HG03378 (cell line): ENCODE results near the gene PER2.
"Not testable (repeated sequence)": the region's sequence is repeated elsewhere in the genome, so short reads cannot be mapped to it uniquely, and the experiment has no call there.

ENCODE experiments used
- ATAC-seq: cut with Tn5 transposase; IDR thresholded peaks from one replicate; pipeline ENCODE4 v1.9.1; 2021; ENCODE audit warnings: mild to moderate bottlenecking, moderate library complexity; ENCODE audit not compliant: unreplicated experiment

The PER2 gene

DNA sequence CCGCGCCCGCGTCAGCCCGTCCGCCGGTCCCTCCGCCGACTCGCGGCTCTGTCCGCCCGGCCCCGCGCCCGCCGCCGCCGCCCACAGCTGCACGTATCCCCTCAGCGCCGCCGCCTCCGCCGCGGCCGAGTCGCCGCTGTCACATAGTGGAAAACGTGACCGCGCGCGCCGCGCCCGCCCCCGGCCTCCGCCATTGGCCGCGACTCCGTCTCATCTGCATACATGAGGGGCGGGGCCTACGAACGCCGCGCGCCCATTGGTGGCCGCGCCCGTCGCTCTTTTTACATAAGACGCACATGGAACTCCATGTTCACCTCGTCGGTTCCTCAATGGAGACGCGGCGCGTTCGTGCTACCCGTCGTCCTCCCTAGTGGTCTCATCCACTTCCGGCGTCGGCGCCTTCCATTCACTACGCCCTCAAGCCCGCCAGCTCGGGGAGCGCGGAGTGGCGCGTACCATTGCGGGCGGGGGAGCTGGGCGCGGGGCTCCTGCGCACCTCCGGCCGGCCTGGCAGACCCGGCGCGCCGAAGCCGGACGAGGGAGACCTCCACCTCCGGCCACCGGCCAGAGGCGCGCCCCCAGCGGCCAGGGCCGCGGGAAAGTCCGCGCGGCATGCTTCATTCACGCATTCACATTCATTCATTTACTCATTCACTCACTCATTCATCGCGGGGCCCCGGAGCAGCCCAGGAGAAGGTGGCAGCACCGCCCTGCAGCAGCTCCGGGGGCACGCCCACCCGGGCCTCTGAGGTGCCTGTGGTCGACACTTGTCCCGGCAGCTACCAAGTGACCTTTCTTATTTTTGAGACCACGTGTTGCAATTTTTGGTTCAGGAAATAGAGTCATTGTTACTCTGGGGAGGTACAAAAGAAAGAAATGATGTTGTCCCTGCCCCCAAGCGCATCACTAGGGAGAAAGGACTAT, 502 bp upstream of the PER2 start:
- ATAC-seq, result peak; percentile 89

DNA sequence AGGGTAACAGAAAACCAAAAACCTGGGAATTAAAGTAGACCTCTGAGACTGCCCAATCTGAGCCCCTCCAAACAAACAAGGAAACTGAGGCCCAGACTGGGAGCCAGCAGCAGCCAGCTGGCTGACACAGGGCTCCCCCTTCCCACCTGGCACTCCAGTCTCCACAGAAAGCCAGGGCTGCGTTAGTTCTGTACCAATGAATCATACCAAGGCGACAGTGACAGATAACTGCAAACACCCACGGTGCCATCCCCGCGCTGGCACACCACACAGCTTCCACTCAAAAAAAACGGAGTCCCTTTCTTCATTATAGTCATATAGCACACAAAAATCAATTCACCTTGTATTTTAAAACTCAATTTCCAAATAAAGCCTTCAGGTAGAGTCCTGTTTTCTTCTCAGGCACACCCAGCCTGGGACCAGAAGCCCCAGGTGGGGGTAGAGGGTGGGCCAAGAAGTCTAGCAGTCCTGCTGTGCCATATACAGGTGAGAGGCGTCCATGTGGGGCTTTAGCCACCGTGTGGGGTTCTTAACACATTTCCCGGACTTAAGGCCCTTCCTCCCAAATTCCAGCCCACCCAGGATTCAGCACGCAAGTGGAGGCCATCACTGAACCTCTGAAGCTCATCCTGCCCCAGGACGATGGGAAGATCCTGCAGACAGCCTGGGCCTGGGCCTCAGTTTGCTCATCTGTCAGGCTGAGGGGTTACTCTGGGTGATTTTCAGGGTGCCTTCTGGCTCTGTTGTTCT, 1.2 kb downstream of the PER2 start:
- ATAC-seq, result no peak

DNA sequence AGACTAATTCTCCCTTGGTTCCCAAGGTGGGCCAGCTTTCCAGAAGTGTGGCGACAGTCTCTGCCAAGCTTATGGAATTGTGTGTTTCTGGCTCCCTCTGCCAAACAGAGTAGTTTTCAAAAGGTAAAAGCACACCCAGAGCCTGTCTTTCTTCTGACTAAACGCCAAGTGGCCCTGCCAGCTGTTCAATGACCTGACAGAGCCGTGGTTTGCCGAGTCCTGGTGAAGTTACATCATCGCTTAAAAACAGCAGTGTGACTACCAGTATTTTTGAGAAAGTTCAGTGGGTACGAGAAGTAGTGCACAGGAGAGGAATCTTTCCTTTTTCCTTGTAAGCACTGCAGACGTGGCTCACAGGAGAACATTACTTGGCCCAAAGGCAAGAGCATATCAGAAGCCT, 1.9 kb downstream of the PER2 start:
- ATAC-seq, result no peak

DNA sequence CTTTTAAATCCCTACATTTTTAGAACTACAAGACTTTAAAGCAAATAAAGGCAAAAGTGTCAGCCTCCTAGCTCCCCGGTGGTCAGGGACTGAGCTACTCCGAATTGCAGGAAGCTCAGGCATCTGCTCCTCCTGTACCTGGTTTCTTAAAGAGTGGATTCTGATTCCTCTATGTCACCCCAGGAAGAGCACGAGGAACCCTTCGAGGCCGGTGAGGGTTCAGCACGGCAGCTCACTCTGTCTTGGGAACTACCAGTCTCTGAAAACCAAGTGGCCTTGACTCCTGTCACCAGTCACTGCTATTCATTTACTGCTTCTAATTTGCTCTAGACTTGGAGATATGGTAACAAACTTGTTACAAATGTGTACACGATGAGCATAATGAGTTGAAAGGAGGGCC, 2.3 kb downstream of the PER2 start:
- no peak for ATAC-seq

DNA sequence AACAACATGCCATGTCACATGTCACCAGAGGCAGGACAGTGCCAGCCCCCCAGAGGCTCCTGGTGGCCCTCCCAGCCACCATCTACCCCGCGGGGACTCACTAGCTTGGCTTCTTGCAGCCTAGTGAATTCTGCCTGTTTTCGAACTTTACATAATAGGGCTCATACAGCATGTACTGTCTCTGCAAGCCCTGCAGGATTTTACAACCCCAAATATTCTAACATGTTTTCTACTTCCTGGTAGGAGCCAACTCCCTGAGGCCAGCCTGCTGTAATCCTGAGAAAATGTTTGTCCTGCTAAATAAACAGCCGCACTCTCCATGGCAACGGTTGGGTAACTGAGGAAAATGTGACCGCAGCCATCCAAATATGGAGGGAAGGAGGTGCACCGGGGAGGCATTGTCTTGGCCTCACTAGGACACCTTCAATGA, 2.7 kb downstream of the PER2 start:
- ATAC-seq, result no peak

DNA sequence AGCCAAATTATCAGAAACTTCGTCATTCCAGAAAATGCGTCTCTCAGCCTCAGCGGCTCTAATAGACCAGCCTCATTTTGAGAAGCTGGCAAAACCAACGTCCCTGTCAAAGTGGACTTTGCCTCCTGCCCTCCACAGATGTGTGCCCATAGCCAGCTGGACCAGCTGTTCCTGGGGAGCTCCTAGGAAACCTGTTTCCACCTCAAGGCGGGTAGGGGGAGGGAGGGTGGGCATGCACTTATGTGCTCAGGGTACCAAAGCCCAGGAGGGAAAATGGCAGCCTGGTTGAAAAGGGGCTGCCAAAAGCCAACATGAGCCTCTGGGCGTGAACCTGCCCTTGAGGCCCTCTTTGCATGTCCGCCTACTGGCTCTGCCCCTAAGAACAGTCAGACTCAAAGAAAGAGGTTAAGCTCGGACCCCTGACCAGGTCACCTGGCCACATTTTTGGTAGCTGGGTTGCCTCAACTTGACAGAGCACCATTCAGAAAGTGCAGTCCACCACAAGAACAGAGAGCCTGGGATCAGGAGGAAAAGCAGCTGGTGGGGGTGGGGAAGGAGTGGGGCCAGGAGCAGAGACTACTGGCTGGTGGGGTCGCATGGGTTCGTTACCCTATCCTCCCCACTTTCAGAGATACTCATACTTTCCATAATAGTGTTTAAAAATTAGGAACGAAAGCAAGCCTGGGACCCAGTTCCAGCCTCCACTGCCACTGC, 3.5 kb downstream of the PER2 start:
- no peak for ATAC-seq

DNA sequence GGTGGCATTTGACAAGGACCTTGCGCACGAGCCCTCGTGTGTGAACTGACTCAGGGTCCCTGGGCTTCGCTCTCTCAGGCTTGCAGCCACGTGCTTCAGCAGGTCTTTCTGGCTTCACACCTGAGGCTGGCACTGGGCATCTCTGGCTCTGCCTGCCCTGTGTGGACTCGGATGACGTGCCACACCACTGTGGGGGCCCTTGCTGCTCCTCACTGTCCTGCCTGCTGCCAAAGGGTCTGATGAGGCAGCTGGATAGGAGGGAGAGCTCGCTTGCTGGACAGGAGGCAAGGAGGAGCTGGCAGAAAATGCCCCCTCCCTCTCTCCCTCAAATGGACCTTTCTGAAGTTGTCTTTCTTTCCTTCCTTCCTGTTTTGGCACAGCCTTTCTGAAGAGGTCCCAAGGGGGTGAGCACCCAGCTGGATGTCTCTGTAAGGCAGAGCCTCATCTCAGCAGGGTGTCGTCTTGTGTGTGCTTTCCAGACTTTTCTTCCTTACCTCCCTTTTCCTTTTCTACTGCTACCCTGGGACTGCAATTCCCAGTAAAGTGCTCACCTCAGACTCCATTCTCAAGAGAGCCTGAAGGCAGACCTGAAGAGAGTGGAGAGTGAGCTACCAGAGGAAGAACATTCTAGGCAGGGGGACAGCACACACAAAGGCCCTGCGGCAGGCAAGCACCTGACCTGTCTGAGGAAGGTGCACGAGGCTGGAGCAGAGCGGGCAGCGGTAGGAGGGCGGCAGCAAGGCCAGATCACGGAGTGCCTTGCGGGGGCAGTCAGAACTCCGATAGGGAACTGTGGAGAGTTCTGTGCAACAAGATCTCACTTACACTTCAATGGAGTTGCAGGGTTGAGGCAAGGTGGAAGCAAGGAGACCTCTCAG, 5.3 kb downstream of the PER2 start:
- ATAC-seq, result no peak

DNA sequence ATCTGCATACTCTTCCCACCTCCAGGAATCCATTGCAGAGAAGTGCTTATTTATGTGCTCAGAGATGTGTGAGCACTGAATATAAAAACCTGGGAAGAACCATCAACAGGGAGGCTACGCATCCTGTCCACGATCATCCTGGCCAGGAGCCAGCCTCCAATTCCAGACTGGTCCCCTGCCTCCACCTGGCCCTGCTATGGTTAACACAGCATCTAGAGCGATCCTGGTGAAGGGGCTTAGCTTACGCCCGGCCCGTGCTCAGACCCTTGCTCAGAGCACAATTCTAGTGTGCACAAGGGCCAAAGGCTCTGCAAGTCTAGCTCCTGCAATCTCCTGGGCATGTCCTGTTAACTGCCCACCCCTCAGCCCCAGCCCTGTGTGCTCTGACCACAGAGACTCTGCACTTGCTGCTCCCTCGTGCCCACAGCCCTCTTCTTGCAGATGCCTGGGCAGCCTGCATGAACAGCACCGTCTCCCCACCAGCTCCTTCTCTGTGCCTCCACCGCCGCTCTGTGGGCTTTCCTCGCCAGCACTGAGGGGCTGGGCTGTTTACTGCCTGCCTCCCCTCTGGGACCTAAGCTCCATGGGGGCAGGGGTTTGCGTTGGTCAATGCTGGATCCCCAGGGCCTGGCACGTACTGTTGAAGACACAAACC, 6.5 kb downstream of the PER2 start:
- ATAC-seq, result no peak

DNA sequence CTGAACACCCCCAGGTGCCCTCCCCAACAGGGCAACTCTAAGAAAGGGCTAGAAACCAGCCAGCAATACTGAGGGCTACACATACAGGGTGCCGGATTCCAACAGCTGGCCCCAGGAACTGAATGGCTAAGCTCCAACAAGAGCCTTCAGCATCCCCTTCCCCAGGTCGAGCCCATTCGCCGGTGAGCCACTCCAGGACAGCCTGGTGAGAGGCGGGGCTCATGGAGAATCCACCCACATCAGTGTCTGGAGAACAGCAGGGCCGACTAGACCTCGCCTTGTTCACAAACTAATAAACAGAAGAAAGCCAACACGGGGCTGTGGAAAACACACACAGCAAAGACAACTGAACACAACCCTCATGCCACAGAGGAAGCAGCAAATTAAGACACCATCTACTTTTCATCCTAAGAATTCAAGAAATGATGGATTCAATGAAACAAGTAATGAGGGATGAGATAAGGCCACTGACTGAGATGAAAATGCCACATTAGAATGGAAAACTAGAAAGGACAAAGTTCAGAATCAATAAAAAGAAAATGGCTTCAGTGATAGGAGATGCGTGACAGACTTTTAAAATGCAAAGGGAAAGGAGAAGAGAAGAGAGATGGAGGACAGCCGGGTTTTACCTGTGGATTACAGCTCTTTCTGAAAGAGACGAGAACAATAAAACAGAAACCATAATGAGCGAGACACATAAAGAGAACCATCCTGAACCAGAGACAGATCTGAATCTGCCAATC, 8.2 kb downstream of the PER2 start:
- ATAC-seq, result no peak

DNA sequence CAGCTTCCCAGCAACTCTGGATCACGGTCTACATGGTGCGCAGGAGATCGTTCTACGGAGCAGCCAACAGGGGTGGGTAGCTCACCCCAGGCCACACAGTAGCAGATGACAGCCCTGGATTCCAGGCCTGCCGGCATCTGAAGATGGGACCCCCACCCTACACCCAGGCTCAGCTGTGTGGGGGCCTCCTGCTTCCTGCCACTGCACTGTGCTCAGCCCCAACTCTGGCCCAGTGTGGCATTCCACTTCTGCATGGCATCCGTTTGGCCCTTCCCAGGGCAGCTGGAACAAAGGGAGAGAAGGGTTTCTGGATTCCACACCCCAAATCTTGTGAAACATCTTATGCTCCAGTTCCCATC, 9.1 kb downstream of the PER2 start:
- ATAC-seq, result no peak

DNA sequence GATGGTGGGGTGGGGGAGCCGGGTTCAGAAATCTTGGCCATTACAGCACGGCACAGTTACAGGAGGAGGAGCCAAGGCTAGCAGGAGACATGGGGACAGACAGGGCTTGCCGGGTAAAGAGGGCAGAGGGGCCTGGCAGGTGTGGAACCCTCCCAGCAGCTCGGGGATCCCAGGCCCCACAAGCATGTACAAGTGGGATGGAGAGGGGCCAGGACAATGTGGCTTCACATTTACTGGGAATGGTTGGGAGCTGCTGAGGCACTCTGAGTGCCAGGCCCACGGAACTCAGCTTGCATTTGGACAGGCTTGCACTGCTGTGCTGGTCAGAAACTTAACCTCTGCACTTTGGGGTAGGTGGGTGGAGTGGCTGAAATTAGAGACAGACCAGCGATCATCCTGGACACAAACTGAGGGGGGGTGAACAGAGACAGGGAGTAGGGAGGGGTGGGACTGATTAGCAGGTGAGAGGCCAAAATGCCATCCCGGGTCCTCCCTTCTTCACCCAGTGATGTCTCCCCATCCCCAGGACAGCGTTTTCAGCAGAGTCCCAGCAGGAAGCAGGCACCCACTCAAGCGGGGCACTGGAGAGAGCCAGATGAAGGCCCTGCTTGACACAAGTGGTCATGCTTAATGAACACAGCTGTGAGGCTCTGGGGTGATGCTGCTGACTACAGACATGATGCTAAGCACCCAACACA, 9.6 kb downstream of the PER2 start:
- ATAC-seq, result no peak

DNA sequence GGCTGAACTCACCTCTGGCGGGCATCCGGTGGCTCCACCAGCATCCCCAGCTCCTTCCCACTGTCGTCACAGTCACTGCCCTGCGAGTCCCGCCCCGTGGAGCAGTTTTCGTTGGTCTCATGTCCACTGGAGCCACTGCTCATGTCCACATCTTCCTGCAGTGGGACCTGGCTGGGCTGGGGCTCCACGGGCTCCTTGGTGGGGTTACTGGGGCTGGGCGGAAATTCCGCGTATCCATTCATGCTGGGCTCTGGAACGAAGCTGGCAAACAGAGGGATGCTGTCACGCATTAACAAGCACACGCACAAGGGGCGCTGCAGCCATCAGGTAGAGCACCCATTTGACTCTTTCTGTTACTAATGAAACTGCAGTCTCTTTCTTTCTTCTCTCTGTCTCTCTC, 10.7 kb downstream of the PER2 start:
- ATAC-seq, result no peak

DNA sequence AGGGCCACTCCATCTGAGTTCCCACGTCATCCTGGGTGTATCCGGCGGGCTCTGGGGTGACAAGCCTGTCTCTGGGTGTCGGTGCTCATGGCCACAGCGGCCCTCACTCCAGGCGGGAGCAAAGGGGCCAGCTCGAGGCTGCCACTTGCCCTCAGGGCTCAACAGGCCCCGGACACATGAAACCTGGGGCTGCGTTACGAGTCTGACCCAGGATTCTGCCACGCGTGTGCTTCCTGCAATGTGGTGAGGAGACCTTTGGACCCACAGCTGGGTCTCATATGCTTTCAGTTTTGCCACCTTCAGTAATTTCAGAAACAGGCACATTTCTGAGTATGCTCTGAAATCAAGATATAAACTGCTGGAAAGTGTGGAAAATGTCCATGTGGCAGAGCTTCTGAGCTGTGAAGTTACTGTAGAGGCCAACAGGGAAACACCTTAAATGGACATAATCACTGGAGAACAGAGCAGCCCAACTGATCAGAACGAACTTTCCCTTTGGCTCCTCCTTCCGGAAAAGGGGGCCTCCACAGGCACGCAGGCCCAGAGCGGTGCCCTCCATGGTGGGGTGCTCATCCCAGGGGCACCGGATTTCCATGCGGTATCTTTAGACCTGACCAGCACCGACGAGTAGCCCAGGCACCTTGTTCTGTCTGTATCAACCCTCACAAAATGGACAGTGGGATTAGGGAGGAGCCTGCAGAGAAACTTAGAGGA, 14.1 kb downstream of the PER2 start:
- no peak for ATAC-seq

DNA sequence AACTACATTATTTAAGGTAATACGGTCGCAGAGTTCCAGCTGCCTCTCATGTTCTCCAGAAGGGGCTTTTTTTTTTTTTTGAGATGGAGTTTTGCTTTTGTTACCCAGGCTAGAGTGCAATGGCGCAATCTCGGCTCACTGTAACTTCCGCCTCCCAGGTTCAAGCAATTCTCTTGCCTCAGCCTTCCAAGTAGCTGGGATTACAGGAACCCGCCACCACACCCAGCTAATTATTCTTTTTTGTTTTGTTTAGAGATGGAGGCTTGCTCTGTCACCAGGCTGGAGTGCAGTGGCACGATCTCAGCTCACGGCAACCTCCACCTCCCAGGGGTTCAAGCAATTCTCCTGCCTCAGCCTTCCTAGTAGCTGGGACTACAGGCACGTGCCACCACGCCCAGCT, 15.0 kb downstream of the PER2 start:
- ATAC-seq, result not testable (repeated sequence)

DNA sequence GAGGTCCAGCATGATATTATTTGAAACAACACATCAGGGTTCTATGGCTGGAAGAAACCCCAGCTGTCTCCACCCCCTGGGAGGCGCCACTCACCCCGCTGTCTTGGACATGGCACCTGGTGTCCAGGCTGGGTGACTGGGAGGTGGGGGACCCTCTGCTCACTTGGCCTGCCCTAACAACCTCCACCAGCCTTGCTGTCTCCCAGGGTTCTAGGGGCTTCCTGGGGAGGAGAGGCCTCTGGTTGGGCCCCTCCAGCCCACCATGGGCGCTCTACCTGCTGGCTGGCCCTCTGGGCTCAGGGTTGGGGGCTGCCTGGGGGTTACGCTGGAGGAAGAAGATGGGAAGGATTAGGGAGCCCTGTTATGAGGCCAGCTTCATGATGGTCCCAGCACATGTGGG, 16.3 kb downstream of the PER2 start:
- ATAC-seq, result no peak

DNA sequence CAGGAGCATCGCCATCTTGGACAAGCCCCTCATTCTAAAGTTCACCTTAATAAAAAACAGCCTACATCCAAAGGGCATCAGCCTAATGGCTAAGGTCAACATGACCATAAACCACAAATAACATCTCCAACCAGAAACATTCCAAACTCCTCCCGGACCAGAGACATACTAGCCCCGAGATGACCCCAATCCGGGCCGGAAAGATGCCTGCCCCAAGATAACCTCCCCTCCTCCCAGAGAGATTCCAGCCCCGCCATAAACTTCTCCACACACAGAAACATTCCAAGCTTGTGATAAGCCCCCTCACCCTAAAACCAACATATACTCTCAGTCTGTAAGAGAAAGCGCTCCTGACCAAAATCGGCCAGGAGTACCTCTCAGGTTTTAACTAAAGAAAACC, 16.7 kb downstream of the PER2 start:
- ATAC-seq, result not testable (repeated sequence)

DNA sequence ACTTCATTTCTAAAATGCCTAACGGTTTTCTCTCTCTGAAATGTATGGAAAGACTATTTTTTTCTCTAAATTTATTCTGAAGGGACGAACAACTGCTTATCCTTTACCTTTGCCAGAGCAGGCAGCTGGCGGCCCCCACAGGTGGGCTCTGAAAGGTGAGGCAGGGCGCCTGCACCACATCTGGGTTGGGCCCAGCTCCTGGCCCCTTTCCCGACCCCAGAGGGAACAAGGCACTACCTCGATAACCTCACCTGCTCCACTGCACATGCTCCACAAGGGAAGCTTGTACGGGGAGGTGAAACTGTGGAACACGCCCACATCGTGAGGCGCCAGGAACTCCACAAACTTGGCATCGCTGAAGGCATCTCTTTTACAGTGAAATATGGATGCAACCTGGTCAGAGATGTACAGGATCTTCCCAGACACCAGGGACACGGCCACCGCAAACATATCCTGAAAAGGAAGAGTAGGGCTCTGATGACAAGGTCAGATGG, 17.3 kb downstream of the PER2 start:
- no peak for ATAC-seq

DNA sequence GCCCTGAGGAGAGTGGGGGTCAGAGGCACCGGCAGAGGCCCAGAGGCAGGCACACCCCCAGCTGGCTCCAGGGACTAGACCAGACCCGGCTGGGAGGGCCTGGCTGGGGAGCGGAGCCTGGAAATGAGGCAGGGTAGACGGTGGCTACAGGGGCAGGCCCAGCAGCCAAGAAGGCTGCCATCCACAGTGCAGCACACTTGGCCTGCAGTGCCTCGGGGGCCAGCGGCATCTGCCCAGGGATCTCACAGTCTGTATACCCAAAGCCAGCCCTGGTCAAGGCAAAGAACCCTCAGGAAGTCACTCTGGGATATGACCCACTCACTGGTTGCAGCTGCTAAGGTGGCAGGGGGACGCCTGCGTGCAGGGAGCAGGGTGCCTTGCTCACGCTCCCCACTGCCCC, 17.8 kb downstream of the PER2 start:
- ATAC-seq, result no peak
